ENCODE measurements around the gene EYA4. TPM values are rescaled to one million over a fixed set of nuclear protein-coding genes. Genes with fewer than 3 reads are reported as not detected.

The EYA4 gene
- total RNA-seq, 1 donor from 2014 or later: 0.40 TPM

GRCh38 chr6:133540361-133540760 is 299.2 kb downstream of the EYA4 start:
- Mint-ChIP-seq H3K9me3 (no peaks in the 10 kb centered on the region), H3K27ac (no peak overlapping the region), H3K4me1 (no peaks in the 10 kb centered on the region), H3K27me3 (peaks cover 7% of the 10 kb centered on the region), H3K36me3 (ENCODE audit: low read depth) (no peaks in the 10 kb centered on the region), H3K4me3 (no peak overlapping the region)
- TF ChIP-seq, protein P1, sequence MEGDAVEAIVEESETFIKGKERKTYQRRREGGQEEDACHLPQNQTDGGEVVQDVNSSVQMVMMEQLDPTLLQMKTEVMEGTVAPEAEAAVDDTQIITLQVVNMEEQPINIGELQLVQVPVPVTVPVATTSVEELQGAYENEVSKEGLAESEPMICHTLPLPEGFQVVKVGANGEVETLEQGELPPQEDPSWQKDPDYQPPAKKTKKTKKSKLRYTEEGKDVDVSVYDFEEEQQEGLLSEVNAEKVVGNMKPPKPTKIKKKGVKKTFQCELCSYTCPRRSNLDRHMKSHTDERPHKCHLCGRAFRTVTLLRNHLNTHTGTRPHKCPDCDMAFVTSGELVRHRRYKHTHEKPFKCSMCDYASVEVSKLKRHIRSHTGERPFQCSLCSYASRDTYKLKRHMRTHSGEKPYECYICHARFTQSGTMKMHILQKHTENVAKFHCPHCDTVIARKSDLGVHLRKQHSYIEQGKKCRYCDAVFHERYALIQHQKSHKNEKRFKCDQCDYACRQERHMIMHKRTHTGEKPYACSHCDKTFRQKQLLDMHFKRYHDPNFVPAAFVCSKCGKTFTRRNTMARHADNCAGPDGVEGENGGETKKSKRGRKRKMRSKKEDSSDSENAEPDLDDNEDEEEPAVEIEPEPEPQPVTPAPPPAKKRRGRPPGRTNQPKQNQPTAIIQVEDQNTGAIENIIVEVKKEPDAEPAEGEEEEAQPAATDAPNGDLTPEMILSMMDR (IDR thresholded peaks at IDR 0.05): no peak
- ChIA-PET CTCF (no interaction called here), POLR2A (no interaction called here)
- ATAC-seq (ENCODE audit: low read depth): no peak
- intact Hi-C loops (cut with micrococcal nuclease): no loop called here
- DNase-seq: no peak

GRCh38 chr6:133541040-133541439 is 299.9 kb downstream of the EYA4 start:
- H3K4me1 Mint-ChIP-seq: no peaks in the 10 kb centered on the region
- H3K4me3 Mint-ChIP-seq: no peak overlapping the region
- CTCF ChIA-PET: no interaction called here
- DNase-seq (no peak), ATAC-seq (ENCODE audit: low read depth) (no peak)
- H3K9me3 Mint-ChIP-seq: no peaks in the 10 kb centered on the region
- intact Hi-C loops (cut with micrococcal nuclease): no loop called here
- no peaks in the 10 kb centered on the region for H3K36me3 Mint-ChIP-seq (ENCODE audit: low read depth)
- H3K27ac Mint-ChIP-seq: no peak overlapping the region
- H3K27me3 Mint-ChIP-seq: peaks cover 7% of the 10 kb centered on the region
- POLR2A ChIA-PET: no interaction called here
- TF ChIP-seq, protein P1 (IDR thresholded peaks at IDR 0.05): no peak

GRCh38 chr6:133542056-133542821 is 301.1 kb downstream of the EYA4 start:
- Mint-ChIP-seq H3K9me3 (no peaks in the 10 kb centered on the region), H3K4me3 (no peak overlapping the region), H3K27ac (no peak overlapping the region), H3K27me3 (peaks cover 7% of the 10 kb centered on the region), H3K4me1 (no peaks in the 10 kb centered on the region), H3K36me3 (ENCODE audit: low read depth) (no peaks in the 10 kb centered on the region)
- no peak for ATAC-seq (ENCODE audit: low read depth)
- ChIA-PET POLR2A (no interaction called here), CTCF (no interaction called here)
- TF ChIP-seq, protein P1 (IDR thresholded peaks at IDR 0.05): no peak
- no peak for DNase-seq
- intact Hi-C loops (cut with micrococcal nuclease): no loop called here

DNA sequence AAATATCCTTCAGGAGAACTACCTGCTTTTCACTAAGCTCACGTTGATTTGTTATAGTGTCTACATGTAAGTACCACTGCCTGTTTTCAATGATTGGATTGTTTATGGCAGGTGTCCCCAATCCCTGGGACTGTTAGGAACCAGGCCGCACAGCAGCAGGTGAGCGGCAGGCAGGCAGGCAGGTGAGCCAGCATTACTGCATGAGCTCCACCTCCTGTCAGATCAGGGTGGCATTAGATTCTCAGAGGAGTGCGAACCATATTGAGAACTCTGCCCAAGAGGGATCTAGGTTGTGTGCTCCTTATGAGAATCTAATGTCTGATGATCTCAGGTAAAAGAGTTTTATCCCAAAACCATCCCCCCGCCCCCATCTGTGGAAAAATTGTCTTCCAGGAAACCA is 303.3 kb downstream of the EYA4 start:
- ChIA-PET POLR2A (no interaction called here), CTCF (no interaction called here)
- DNase-seq: no peak
- H3K27ac Mint-ChIP-seq: no peak overlapping the region
- intact Hi-C loops (cut with micrococcal nuclease): no loop called here
- H3K9me3 Mint-ChIP-seq: no peaks in the 10 kb centered on the region
- H3K4me1 Mint-ChIP-seq: no peaks in the 10 kb centered on the region
- no peak overlapping the region for H3K4me3 Mint-ChIP-seq
- no peaks in the 10 kb centered on the region for H3K36me3 Mint-ChIP-seq (ENCODE audit: low read depth)
- peaks cover 8% of the 10 kb centered on the region for H3K27me3 Mint-ChIP-seq
- TF ChIP-seq, protein P1 (IDR thresholded peaks at IDR 0.05): no peak
- no peak for ATAC-seq (ENCODE audit: low read depth)

- POLR2A ChIA-PET: no interaction called here
- intact Hi-C loops (cut with micrococcal nuclease): no loop called here
- Mint-ChIP-seq H3K27ac (no peak overlapping the region), H3K4me3 (no peak overlapping the region), H3K9me3 (no peaks in the 10 kb centered on the region), H3K4me1 (no peaks in the 10 kb centered on the region), H3K36me3 (ENCODE audit: low read depth) (no peaks in the 10 kb centered on the region), H3K27me3 (peaks cover 10% of the 10 kb centered on the region)
- ATAC-seq (ENCODE audit: low read depth) (no peak), DNase-seq (no peak)
- TF ChIP-seq, protein P1 (IDR thresholded peaks at IDR 0.05): no peak
- CTCF ChIA-PET: no interaction called here
Observed at GRCh38 chr6:133546098-133546497, 304.9 kb downstream of the EYA4 start.
